Activated naive CD4-positive, alpha-beta T cell (primary cell): ENCODE data around the gene RIPOR3.

Source experiments
- DNase-seq, 4 experiments: peaks; one replicate each; lab custom pipeline; 2025; lab: John Stamatoyannopoulos, UW

Gene RIPOR3

DNA sequence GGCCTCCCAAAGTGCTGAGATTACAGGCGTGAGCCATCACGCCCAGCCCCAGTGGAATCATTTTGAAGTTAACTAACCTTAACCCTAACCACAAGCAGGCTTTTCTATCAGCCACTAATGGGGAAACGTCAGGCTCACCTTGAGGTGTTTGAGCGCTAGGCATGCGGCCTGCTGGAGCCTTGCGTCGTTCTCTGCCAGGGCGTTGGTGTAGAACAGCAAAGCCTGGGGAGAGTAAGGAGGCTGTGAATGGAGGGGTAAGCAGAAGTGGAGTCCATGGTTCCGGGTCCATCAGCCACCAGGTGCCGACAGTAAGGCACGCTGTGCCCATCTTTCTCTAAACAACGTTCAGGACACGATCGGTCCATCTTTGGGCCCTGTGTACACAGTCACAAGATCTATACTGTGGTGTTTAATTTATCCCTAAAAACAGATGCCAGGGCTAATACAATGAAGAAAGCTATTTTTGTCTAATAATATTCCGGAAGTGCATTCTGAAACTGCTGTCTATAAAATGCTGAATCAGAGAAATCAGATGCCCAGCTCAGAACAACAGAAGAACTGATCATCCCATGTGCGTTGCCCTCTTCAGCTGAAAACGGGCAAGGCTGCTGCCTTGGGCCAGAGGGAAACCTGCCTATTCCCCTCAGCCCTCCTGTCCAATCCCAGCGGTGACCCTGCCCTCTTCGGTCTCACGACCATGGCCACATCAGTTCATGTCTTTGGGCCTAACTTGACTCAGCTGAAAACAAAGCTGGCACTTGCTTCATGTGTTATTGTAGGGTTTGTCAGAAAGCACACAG is 101.6 kb downstream of the RIPOR3 start:
- DNase-seq: no peak

DNA sequence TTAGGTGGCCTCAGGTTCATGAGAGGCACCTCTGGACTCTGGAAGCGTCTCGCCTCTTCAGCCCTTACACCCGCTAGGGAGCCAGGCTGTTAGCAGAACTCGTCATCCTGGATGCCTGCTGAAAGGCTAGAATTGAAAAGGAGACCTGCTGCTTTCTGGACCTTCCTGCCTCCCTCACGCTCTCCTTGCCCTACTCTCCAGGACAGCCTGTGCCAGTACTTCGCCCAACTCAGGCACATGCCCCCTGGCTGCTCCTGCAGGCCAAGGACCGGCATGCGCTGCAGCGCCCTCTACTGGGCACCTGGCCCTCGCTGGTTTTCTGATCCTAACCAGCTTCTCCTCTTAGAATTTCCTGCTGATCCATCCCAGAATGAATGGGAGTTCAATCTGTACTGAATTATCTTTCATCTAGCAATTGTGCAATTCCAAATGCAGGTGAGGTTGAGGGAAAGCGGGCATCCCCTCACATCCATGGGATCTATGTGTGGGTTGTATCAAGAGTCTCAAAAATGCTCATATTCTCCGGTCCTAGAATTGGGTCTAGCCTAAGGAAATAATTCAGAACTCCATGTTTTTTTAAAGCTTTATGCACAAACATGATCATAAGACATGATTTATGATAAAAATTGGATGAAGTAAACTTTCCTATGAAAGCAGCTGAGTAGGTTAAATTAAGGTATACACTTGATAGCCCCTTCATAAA is 103.2 kb downstream of the RIPOR3 start:
- DNase-seq: peak; percentile 39 to 72 (median 60)

DNA sequence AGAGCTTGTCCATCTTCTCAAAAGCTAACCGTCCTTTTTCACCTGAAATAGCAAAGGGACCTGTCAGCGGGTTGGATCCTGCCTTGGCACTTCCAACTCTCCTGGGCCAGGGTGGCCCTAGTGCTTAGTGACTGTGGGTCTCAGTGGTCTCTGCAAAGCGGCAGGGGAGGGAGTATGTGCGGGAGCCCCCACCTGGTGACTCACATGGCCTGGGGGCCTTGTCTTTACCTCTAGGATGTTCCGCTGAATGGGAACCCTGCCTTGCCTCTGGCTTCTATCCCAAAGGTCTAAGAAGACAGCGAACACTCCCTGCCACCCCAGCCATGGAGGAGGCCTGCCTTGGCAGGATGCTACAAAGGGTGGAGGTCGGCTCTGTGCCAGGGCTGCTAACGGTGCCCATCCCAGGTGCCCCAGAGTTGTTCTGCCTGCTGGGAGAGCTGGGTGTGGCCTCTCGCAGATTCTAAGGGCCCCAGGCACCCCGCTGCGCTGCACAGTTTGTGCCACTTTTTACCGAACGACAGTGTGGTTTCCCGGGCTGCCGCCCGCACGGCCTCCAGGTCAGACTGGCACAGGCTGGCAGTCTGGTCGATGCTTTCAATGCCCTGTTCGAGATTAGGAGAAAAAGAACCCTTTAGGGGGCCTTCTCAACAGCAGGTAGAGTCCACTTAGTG is 103.9 kb downstream of the RIPOR3 start:
- DNase-seq: no peak

- DNase-seq: no peak
Observed at GRCh38 chr20:50586531-50587232, 104.7 kb downstream of the RIPOR3 start.

DNA sequence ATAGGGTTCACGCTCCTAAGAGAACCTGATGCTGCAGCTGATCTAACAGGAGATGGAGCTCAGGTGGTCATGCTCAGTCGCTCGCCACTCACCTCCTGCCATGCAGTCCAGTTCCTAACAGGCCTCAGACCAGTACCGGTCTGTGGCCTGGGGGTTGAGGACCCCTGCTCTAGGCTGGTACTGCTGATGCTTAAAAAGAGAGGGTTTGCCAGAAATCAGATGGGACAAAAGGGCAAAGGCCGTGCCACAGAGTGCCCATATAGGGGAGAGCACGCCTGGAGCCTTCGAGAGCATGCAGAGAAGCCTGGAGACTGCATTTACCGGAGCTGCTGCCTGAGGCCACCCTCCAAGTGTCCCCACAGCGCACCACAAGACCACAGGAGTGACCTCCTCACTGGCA is 105.7 kb downstream of the RIPOR3 start:
- no peak for DNase-seq

DNA sequence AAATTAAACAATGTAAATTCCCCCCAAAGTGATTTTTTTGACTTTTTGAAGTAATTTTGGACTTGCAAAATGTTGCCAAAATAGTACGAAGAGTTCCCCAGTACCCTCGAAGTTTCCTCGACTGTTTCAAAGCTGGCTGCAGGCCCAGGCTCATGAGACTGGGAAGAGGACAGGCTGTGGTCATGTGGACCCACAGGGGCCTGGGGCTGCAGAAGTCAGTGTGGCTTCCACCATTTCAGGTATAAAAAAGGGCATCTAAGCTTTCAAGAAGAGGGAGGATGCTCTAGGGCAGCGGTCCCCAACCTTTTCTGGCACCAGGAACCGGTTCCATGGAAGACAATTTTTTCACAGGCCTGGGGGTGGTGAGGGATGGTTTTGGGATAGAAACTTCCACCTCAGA is 106.1 kb downstream of the RIPOR3 start:
- DNase-seq: no peak

- DNase-seq: no peak
Observed at GRCh38 chr20:50584687-50585086, 106.7 kb downstream of the RIPOR3 start.

DNA sequence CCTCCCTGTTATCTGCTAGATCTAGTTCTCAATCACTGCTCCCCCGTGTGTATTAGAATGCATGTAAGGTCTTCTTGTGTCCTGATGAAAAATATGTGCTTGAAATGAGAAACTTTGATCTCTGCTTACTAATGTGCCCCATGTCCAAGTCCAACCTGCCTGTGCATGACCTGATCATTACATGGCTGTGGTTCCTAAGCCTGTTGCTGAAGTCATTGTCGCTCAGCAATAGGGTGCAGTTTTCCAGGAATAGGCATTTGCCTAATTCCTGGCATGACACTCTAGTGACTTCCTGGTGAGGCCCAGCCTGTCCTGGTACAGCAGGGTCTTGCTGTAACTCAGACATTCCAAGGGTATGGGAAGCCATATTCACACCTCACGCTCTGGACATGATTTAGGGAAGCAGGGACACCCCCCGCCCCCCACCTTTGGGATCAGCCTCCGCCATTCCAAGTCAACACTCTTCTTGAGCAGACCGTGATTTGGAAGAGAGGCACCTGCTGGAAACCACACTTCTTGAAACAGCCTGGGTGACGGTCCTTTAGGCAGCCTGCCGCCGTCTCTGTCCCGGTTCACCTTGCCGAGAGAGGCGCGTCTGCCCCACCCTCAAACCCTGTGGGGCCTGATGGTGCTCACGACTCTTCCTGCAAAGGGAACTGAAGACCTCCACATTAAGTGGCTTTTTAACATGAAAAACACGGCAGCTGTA is 107.7 kb downstream of the RIPOR3 start:
- DNase-seq: no peak

DNA sequence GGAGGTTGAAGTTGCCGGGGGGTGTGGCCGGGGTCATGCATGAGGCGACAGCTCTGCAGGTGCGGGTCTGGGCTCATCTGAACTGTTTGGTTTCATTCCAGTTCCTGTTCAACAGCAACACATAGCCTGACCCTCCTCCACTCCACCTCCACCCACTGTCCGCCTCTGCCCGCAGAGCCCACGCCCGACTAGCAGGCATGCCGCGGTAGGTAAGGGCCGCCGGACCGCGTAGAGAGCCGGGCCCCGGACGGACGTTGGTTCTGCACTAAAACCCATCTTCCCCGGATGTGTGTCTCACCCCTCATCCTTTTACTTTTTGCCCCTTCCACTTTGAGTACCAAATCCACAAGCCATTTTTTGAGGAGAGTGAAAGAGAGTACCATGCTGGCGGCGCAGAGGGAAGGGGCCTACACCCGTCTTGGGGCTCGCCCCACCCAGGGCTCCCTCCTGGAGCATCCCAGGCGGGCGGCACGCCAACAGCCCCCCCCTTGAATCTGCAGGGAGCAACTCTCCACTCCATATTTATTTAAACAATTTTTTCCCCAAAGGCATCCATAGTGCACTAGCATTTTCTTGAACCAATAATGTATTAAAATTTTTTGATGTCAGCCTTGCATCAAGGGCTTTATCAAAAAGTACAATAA is 108.6 kb downstream of the RIPOR3 start:
- no peak for DNase-seq

- DNase-seq: no peak
Observed at GRCh38 chr20:50582092-50582491, 109.2 kb downstream of the RIPOR3 start.

- DNase-seq: no peak
Observed at GRCh38 chr20:50580842-50581544, 110.3 kb downstream of the RIPOR3 start.

DNA sequence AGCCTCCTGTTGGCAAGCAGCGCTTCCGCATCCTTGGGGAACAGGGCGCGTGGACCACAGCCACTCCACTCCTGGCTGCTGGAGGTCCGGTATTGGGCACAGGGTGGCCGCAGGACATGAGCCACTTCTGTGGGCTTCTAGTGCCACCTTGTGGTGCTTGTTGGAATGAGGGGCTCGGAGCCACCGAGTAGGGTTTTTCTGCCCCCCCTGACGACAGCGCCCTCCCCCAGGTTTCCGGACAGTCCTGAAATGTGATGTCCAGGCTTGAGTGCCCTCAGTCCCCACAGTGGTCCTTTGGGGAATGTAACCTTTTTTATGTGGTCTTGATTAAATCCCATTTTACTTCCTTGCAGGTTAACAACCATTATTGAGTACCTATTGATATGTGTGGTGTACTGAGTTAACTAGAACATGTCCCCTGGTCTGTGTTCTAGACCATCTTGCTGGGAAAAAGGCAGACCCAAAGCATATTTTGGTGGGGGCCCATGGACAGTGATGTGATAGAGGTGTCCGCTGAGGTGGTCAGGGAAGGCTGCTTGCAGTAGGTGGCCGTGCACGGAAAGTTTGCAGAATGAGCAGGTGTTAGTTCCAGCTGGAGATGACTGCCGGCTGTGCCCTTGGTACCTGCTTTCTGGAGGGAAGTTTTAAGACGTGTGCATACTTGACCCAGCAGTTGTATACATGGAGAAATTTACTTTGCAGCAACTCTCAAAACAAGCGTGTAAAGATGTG is 111.2 kb downstream of the RIPOR3 start:
- peak in 3 of 4 experiments; percentile 13 to 35 (median 35) for DNase-seq

DNA sequence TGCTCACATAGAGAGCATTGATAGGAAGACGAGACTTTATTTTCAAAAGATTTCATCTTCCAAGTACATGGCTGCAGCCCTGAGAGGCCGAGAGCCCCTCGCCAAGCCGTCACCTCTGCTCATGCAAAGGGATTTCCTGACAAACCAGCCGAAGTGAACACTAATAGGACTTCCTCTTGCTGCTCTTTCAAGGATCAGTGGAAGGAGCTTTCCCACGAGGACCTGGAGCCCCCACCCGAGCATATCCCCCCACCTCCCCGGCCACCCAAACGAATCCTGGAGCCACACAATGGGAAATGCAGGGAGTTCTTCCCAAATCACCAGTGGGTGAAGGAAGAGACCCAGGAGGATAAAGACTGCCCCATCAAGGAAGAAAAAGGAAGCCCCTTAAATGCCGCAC is 111.8 kb downstream of the RIPOR3 start:
- DNase-seq: no peak

- no peak for DNase-seq
Observed at GRCh38 chr20:50578778-50579165, 112.6 kb downstream of the RIPOR3 start.

DNA sequence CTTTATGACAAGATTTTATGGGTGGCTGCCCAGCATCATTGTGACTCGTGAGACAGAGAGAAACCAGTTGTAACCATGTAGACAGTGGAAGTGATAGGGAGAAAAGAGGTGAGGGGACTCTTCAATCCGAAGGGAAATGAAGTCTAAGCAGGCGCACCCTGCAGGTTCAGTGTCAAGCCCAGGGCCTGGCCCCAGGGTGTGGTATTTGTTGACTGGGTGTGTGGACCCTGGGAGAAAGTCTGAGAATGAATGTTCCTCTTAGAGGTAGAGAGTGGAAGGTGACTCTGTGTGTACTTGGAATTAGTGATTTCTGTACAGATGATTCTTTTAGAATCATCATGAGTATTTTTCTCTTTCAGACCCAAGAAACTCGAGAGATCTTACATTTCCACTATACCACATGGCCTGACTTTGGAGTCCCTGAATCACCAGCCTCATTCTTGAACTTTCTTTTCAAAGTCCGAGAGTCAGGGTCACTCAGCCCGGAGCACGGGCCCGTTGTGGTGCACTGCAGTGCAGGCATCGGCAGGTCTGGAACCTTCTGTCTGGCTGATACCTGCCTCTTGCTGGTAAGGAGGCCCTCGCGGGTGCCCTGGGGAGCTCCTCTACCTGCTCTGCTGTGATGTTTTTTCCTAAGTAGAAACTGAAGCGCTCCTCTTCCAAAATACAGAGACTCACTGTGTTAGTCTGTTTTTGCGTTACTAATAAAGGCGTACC is 113.1 kb downstream of the RIPOR3 start:
- DNase-seq: no peak

DNA sequence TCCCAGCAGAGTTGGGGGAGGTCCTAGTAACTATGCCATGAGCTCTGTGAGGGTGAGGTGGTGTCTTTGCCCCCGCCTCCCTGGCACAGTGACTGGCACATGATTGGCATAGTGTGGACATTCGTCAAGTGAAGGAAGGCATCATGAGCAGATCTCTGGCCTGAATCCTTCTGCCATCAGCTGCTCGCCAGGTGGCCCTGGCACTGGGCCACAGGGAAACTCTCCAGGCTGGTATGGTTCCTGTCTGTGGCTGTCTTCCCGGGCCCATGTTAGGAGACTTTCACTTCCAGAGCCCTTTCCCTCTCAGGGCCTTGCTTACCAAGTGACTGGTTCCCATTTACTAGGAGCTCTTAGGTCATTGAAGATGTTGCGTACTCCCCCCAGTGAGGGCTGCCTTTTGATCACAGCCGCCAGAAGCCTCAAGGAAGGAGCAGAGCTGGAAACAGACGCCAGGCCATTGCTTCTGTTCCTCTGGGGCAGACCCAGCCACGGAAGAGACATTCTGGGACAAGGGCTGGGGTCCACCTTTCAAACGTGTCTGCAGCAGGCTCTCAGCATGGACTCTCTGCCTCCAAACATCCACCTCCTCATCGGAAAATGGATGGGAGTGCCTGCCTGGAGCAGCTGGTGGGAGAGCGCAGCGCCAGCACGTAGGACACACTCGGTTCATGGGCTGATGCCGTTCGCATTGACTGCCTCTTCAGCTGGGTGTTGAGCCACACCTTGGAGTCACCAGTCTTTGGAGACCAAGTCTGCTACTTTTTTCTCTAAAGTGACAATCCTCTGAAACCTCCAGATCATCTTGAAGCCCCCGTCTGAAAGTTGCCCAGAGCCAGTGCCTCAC is 113.9 kb downstream of the RIPOR3 start:
- no peak for DNase-seq

GRCh38 chr20:50575865-50576720 is 115.2 kb downstream of the RIPOR3 start:
- DNase-seq: peak; percentile 19 to 60 (median 36)
